Heart right ventricle (tissue), 16 donors: ENCODE results near the gene DOCK3. TPM values are rescaled to one million over a fixed set of nuclear protein-coding genes. Genes with fewer than 3 reads are reported as not detected.

Experiments
- ATAC-seq, 8 donors: fragments of 200-7000 bp; cut with Tn5 transposase; one replicate each; pipeline ENCODE4 v1.9.1; 2020; ENCODE audit warnings: mild to moderate bottlenecking in 8 of 8, moderate library complexity in 8 of 8, moderate number of reproducible peaks in 1 of 8
- DNase-seq, 2 donors: peaks; one replicate each; pipeline ENCODE4 v3.0.0-alpha.2; 2020
- H3K27ac ChIP-seq, 10 donors: fragments of 200-600 bp; sonication (generic) in 2 of 10; one replicate each; pipeline versions ENCODE4 v1.5.0 to v1.8.0; 2020 to 2022; ENCODE audit warnings: mild to moderate bottlenecking in 3 of 10
- H3K27me3 ChIP-seq, 7 donors: fragments of 200-600 bp; one replicate each; pipeline ENCODE4 v1.8.0; 2021 to 2022; ENCODE audit warnings: mild to moderate bottlenecking in 2 of 7
- H3K36me3 ChIP-seq, 9 donors: fragments of 200-600 bp; sonication (generic) in 1 of 9; one replicate each; pipeline versions ENCODE4 v1.5.0 to v1.8.0; 2020 to 2022; ENCODE audit warnings: mild to moderate bottlenecking in 2 of 9
- H3K4me1 ChIP-seq, 9 donors: fragments of 200-600 bp; sonication (generic) in 1 of 9; one replicate each; pipeline versions ENCODE4 v1.5.0 to v1.8.0; 2020 to 2022; ENCODE audit warnings: mild to moderate bottlenecking in 4 of 9
- H3K4me3 ChIP-seq, 10 donors: fragments of 200-600 bp; sonication (generic) in 2 of 10; one replicate each; pipeline versions ENCODE4 v1.5.0 to v1.8.0; 2020 to 2022; ENCODE audit warnings: mild to moderate bottlenecking in 7 of 10, moderate library complexity in 2 of 10
- H3K9me3 ChIP-seq, 11 donors: fragments of 200-600 bp in 10 of 11; sonication (generic) in 2 of 11; one replicate each; pipeline versions ENCODE4 v1.5.0 to v1.8.0; 2013 to 2022; ENCODE audit warnings: mild to moderate bottlenecking in 2 of 11, control low read depth in 1 of 11, moderate library complexity in 1 of 11
- WGBS, 2 donors: extraction: QIAGEN DNeasy Blood & Tissue Kit; methylation state at CpG; one replicate each; pipeline ENCODE4 v1.1.7; 2013; ENCODE audit warnings: inconsistent platforms in 1 of 2; 5-methylcytosine and 5-hydroxymethylcytosine counted together
- intact Hi-C, 10 donors: fragments of 100-400 bp; cut with DNase I; formaldehyde crosslinking; loops; one replicate each; pipeline versions ENCODE4 v1.11.1 to v1.14.2; 2022
- polyA plus RNA-seq, 2 donors: library from polyadenylated mRNA; stranded (reverse); fragments of 200-250 nt; gene quantifications; one replicate each; pipeline ENCODE4 v1.2.3, GENCODE V29; 2013
- total RNA-seq, 10 donors: library from RNA; stranded (reverse); fragmentation: NEBNext Ultra II Directional in 3 of 10; extraction: Animal tissue kit (Norgen Biotek cat#: 25700) in 3 of 10; gene quantifications; one replicate each; pipeline versions ENCODE4 v1.2.1 to v1.2.4, GENCODE V29; 2021 to 2023
- TF ChIP-seq, protein P1 (sequence below), 9 donors: fragments of 200-600 bp; sonication (generic) in 2 of 9; IDR thresholded peaks; one replicate each; pipeline versions ENCODE4 v1.5.0 to v1.8.0; 2021 to 2022; ENCODE audit warnings: antibody characterized with exemption in 9 of 9, mild to moderate bottlenecking in 5 of 9, moderate library complexity in 1 of 9
- donor health status: Arrhythmogenic right ventricular cardiomyopathy.
- donor health status: ischemic (EF 13 %, LVEDD 7.1; RV severe dilation, severe dysfunction).
- donor health status: healthy with polysubstance abuse.
- donor health status: DM: no; HTN: yes; CAD: no.
- donor health status: DM: no; HTN: no; CAD: no.
- donor health status: ischemic (EF 25% LVEDD 6.9; RV normal size, moderate dysfunction).
- donor health status: ischemic (EF 25% LVEDD 5.7; RV mildly dilated, moderate dysfunction).
- donor health status: healthy.
- donor health status: DM: yes; HTN: yes; CAD: no.
- donor health status: Ischemic cardiomyopathy.
- donor health status: ischemic (EF 35%, LVEDD 5.7; RV mildly dilated, moderate dysfunction).
- donor health status: nonischemic (EF 11% LVEDD 7.7; RV severe dilation, severe dysfunction).
- donor health status: DM: yes; HTN: yes; CAD: no.
- donor health status: PGD.
- donor health status: ischemic (EF 29% LVEDD 5.4; RV normal size, mild dysfunction).
- donor health status: nonischemic (EF 23%, LVEDD 6.1; RV moderate dilation, normal function).

Gene DOCK3
- total and polyA plus RNA-seq, 12 donors: 1.2 to 6.6 (median 4.7) TPM

DNA sequence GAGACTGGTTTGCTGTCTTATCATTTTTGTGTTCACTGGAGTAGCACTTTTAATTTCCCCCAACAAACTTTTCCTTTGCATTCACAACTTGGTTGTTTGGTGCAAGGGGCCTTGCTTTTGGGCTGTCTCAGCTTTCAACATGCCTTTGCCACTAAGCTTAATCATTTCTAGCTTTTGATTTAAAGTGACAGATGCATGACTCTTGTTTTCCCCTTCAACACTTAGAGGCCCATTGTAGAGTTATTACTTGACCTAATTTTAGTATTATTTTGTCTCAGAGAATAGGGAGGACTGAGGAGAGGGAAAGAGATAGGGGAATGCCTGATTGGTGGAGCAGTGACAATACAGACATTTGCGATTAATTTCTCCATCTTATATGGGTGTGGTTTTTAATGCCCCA lies 370.3 kb downstream of the DOCK3 start:
- DNase-seq: no peak
- intact Hi-C loops: no loop called here
- WGBS, 2 donors: 95 to 100% methylated on average over 1 of the region's 1 CpG

GRCh38 chr3:51052562-51052961 lies 377.8 kb downstream of the DOCK3 start:
- no peaks in the 10 kb centered on the region for H3K9me3 ChIP-seq
- no peaks in the 10 kb centered on the region for H3K4me1 ChIP-seq
- no peak for DNase-seq
- WGBS, 2 donors: 68 to 73% methylated on average over 1 of the region's 1 CpG
- H3K36me3 ChIP-seq: no peaks in the 10 kb centered on the region
- no peak for ATAC-seq
- intact Hi-C loops: no loop called here
- no peak overlapping the region for H3K27ac ChIP-seq
- TF ChIP-seq, protein P1, sequence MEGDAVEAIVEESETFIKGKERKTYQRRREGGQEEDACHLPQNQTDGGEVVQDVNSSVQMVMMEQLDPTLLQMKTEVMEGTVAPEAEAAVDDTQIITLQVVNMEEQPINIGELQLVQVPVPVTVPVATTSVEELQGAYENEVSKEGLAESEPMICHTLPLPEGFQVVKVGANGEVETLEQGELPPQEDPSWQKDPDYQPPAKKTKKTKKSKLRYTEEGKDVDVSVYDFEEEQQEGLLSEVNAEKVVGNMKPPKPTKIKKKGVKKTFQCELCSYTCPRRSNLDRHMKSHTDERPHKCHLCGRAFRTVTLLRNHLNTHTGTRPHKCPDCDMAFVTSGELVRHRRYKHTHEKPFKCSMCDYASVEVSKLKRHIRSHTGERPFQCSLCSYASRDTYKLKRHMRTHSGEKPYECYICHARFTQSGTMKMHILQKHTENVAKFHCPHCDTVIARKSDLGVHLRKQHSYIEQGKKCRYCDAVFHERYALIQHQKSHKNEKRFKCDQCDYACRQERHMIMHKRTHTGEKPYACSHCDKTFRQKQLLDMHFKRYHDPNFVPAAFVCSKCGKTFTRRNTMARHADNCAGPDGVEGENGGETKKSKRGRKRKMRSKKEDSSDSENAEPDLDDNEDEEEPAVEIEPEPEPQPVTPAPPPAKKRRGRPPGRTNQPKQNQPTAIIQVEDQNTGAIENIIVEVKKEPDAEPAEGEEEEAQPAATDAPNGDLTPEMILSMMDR (IDR thresholded peaks at IDR 0.05): no peak
- H3K4me3 ChIP-seq: no peak overlapping the region
- H3K27me3 ChIP-seq: no peaks in the 10 kb centered on the region

More for the DNA sequence above, 370.3 kb downstream of the DOCK3 start:
- no peaks in the 10 kb centered on the region for H3K36me3 ChIP-seq
- ATAC-seq: no peak
- H3K4me3 ChIP-seq: no peak overlapping the region
- no peaks in the 10 kb centered on the region for H3K4me1 ChIP-seq
- no peak overlapping the region for H3K27ac ChIP-seq
- H3K27me3 ChIP-seq: no peaks in the 10 kb centered on the region
- TF ChIP-seq, protein P1 (IDR thresholded peaks at IDR 0.05): no peak
- no peaks in the 10 kb centered on the region for H3K9me3 ChIP-seq

GRCh38 chr3:51057121-51057520 lies 382.4 kb downstream of the DOCK3 start:
- H3K27ac ChIP-seq: no peak overlapping the region
- TF ChIP-seq, protein P1 (IDR thresholded peaks at IDR 0.05): no peak
- no peak for DNase-seq
- no peaks in the 10 kb centered on the region for H3K4me1 ChIP-seq
- H3K4me3 ChIP-seq: no peak overlapping the region
- H3K9me3 ChIP-seq: peaks cover 0 to 3% (median 0%) of the 10 kb centered on the region in 11 donors
- 65 to 79% methylated on average over 1 of the region's 1 CpG for WGBS, 2 donors
- no peaks in the 10 kb centered on the region for H3K36me3 ChIP-seq
- intact Hi-C loops: no loop called here
- ATAC-seq: no peak
- H3K27me3 ChIP-seq: no peaks in the 10 kb centered on the region

- H3K27ac ChIP-seq: no peak overlapping the region
- 23 to 34% methylated on average over 1 of the region's 1 CpG for WGBS, 2 donors
- H3K4me1 ChIP-seq: no peaks in the 10 kb centered on the region
- H3K36me3 ChIP-seq: no peaks in the 10 kb centered on the region
- no peak overlapping the region for H3K4me3 ChIP-seq
- DNase-seq (no peak), ATAC-seq (no peak)
- TF ChIP-seq, protein P1 (IDR thresholded peaks at IDR 0.05): no peak
- intact Hi-C loops: no loop called here
- peaks cover 0 to 3% (median 0%) of the 10 kb centered on the region in 11 donors for H3K9me3 ChIP-seq
- H3K27me3 ChIP-seq: no peaks in the 10 kb centered on the region
Measured at GRCh38 chr3:51063053-51063452, 388.3 kb downstream of the DOCK3 start.
